HEK293 (cell line): Measurements from ENCODE around the gene PRM1.

Experiments
- CTCF ChIA-PET: fragments of 350-600 bp; formaldehyde crosslinking; extraction: SDS; loops from one replicate; lab custom pipeline; 2021; ENCODE audit warnings: antibody characterized with exemption; lab: Yijun Ruan, JAX
- POLR2A ChIA-PET: fragments of 300-600 bp; formaldehyde crosslinking; extraction: SDS; loops from one replicate; lab custom pipeline; 2020; ENCODE audit warnings: antibody characterized with exemption, inconsistent platforms; lab: Yijun Ruan, JAX
- H3K27ac ChIP-seq: fragments of 200-500 bp; sonication (Bioruptor generic); 2 replicates; pipeline ENCODE4 v1.5.1; 2014; ENCODE audit warnings: low read depth, low read length, control low read depth, inconsistent platforms; ENCODE audit errors: extremely low read depth
- H3K36me3 ChIP-seq, 2 experiments: fragments of 200-500 bp in 1 of 2; sonication (Bioruptor generic) in 1 of 2; 1 replicate in 1 of 2; 2 replicates in 1 of 2; pipeline ENCODE4 v1.5.1; 2014 to 2017; ENCODE audit warnings: inconsistent platforms in 2 of 2, low read length in 2 of 2; ENCODE audit not compliant: control insufficient read depth in 2 of 2, insufficient read depth in 1 of 2
- H3K4me1 ChIP-seq: fragments of 200-500 bp; sonication (Bioruptor generic); 2 replicates; pipeline ENCODE4 v1.5.1; 2014; ENCODE audit warnings: mild to moderate bottlenecking, low read length, inconsistent platforms; ENCODE audit not compliant: control insufficient read depth, insufficient read depth
- H3K4me3 ChIP-seq: 2 replicates; pipeline ENCODE4 v1.5.1; 2011; ENCODE audit warnings: low read depth, mild to moderate bottlenecking, control low read depth, low read length, moderate library complexity
- H3K9me3 ChIP-seq: fragments of 200-500 bp; sonication (Bioruptor generic); 2 replicates; pipeline ENCODE4 v1.5.1; 2014; ENCODE audit warnings: low read depth, low read length, inconsistent platforms; ENCODE audit not compliant: control insufficient read depth, insufficient read depth
- GLIS1 ChIP-seq: fragments of 450-650 bp; formaldehyde crosslinking; IDR thresholded peaks from 2 replicates; pipeline ENCODE4 v1.5.1; 2016; ENCODE audit warnings: missing biosample characterization, missing genetic modification characterization
- HOXA7 ChIP-seq: sonication (generic); formaldehyde crosslinking; IDR thresholded peaks from 2 replicates; pipeline ENCODE4 v1.8.1; 2022; ENCODE audit warnings: missing genetic modification reagents, borderline replicate concordance
- OSR2 ChIP-seq: fragments of 450-650 bp; formaldehyde crosslinking; IDR thresholded peaks from 2 replicates; pipeline ENCODE4 v1.5.1; 2016; ENCODE audit warnings: missing biosample characterization, missing genetic modification characterization
- SCRT1 ChIP-seq: fragments of 450-650 bp; formaldehyde crosslinking; IDR thresholded peaks from 2 replicates; pipeline ENCODE4 v1.5.1; 2016; ENCODE audit warnings: missing biosample characterization, missing genetic modification characterization, borderline replicate concordance
- ZBTB1 ChIP-seq: fragments of 450-650 bp; formaldehyde crosslinking; IDR thresholded peaks from 2 replicates; pipeline ENCODE4 v1.5.1; 2016; ENCODE audit warnings: missing biosample characterization, missing genetic modification characterization
- ZBTB7A ChIP-seq: fragments of 450-650 bp; formaldehyde crosslinking; IDR thresholded peaks from 2 replicates; pipeline ENCODE4 v1.5.1; 2016; ENCODE audit warnings: low read depth, missing biosample characterization, missing genetic modification characterization
- ZNF10 ChIP-seq: fragments of 450-650 bp; formaldehyde crosslinking; IDR thresholded peaks from 2 replicates; pipeline ENCODE4 v1.5.1; 2017; ENCODE audit warnings: missing biosample characterization, missing genetic modification characterization
- ZNF16 ChIP-seq: fragments of 450-650 bp; formaldehyde crosslinking; IDR thresholded peaks from 2 replicates; pipeline ENCODE4 v1.5.1; 2016; ENCODE audit warnings: low read depth, missing biosample characterization, missing genetic modification characterization
- ZNF48 ChIP-seq: fragments of 450-650 bp; formaldehyde crosslinking; IDR thresholded peaks from 2 replicates; pipeline ENCODE4 v1.5.1; 2016; ENCODE audit warnings: missing biosample characterization, missing genetic modification characterization
- ZNF571 ChIP-seq: fragments of 450-650 bp; formaldehyde crosslinking; IDR thresholded peaks from 2 replicates; pipeline ENCODE4 v1.5.0; 2017; ENCODE audit warnings: missing biosample characterization, missing genetic modification characterization
- ZNF623 ChIP-seq: fragments of 450-650 bp; formaldehyde crosslinking; IDR thresholded peaks from 2 replicates; pipeline ENCODE4 v1.5.1; 2016; ENCODE audit warnings: missing biosample characterization, missing genetic modification characterization
- TF ChIP-seq, protein P1 (sequence below): fragments of 450-650 bp; formaldehyde crosslinking; IDR thresholded peaks from 2 replicates; pipeline ENCODE4 v1.5.1; 2016; ENCODE audit warnings: missing biosample characterization, missing genetic modification characterization
- TF ChIP-seq, protein P2 (sequence below): fragments of 450-650 bp; formaldehyde crosslinking; conservative IDR thresholded peaks from 2 replicates; pipeline ENCODE4 v1.5.1; 2016; ENCODE audit warnings: low read depth, missing biosample characterization, missing genetic modification characterization
- TF ChIP-seq, protein P3 (sequence below): fragments of 450-650 bp; formaldehyde crosslinking; optimal IDR thresholded peaks from 2 replicates; pipeline ENCODE3; 2016; ENCODE audit warnings: missing biosample characterization, mild to moderate bottlenecking, missing genetic modification characterization

Gene PRM1

GRCh38 chr16:11280616-11281522 is at the start of gene PRM1:
Gene PRM1 (minus strand): TSS chr16:11281330. CDS start chr16:11281238, 92 bp downstream.
- CTCF ChIA-PET = interaction anchor here (0.5 kb wide), 1 partner anchor 126 kb away, joined by 5 read pairs; no protein-coding TSS in a partner anchor
- H3K4me1 ChIP-seq = no peaks in the 10 kb centered on the region
- H3K36me3 ChIP-seq = no peaks in the 10 kb centered on the region
- no peaks in the 10 kb centered on the region for H3K9me3 ChIP-seq
- H3K4me3 ChIP-seq = no peak within 1 kb of the TSS
- TF ChIP-seq GLIS1 (tag by site-specific recombination) (no peak), ZBTB7A (tag by site-specific recombination) (no peak), ZNF623 (tag by site-specific recombination) (no peak), ZNF48 (tag by site-specific recombination) (no peak), HOXA7 (CRISPR knock-in tag) (no peak), ZNF571 (no peak), ZNF10 (tag by site-specific recombination) (no peak), ZNF16 (tag by site-specific recombination) (no peak), ZBTB1 (no peak), OSR2 (tag by site-specific recombination) (no peak), SCRT1 (tag by site-specific recombination) (no peak)
- TF ChIP-seq, protein P1, sequence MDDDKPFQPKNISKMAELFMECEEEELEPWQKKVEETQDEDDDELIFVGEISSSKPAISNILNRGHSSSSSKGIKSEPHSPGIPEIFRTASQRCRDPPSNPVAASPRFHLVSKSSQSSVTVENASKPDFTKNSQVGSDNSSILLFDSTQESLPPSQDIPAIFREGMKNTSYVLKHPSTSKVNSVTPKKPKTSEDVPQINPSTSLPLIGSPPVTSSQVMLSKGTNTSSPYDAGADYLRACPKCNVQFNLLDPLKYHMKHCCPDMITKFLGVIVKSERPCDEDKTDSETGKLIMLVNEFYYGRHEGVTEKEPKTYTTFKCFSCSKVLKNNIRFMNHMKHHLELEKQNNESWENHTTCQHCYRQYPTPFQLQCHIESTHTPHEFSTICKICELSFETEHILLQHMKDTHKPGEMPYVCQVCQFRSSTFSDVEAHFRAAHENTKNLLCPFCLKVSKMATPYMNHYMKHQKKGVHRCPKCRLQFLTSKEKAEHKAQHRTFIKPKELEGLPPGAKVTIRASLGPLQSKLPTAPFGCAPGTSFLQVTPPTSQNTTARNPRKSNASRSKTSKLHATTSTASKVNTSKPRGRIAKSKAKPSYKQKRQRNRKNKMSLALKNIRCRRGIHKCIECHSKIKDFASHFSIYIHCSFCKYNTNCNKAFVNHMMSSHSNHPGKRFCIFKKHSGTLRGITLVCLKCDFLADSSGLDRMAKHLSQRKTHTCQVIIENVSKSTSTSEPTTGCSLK (tag by site-specific recombination) = no peak
- TF ChIP-seq, protein P2, sequence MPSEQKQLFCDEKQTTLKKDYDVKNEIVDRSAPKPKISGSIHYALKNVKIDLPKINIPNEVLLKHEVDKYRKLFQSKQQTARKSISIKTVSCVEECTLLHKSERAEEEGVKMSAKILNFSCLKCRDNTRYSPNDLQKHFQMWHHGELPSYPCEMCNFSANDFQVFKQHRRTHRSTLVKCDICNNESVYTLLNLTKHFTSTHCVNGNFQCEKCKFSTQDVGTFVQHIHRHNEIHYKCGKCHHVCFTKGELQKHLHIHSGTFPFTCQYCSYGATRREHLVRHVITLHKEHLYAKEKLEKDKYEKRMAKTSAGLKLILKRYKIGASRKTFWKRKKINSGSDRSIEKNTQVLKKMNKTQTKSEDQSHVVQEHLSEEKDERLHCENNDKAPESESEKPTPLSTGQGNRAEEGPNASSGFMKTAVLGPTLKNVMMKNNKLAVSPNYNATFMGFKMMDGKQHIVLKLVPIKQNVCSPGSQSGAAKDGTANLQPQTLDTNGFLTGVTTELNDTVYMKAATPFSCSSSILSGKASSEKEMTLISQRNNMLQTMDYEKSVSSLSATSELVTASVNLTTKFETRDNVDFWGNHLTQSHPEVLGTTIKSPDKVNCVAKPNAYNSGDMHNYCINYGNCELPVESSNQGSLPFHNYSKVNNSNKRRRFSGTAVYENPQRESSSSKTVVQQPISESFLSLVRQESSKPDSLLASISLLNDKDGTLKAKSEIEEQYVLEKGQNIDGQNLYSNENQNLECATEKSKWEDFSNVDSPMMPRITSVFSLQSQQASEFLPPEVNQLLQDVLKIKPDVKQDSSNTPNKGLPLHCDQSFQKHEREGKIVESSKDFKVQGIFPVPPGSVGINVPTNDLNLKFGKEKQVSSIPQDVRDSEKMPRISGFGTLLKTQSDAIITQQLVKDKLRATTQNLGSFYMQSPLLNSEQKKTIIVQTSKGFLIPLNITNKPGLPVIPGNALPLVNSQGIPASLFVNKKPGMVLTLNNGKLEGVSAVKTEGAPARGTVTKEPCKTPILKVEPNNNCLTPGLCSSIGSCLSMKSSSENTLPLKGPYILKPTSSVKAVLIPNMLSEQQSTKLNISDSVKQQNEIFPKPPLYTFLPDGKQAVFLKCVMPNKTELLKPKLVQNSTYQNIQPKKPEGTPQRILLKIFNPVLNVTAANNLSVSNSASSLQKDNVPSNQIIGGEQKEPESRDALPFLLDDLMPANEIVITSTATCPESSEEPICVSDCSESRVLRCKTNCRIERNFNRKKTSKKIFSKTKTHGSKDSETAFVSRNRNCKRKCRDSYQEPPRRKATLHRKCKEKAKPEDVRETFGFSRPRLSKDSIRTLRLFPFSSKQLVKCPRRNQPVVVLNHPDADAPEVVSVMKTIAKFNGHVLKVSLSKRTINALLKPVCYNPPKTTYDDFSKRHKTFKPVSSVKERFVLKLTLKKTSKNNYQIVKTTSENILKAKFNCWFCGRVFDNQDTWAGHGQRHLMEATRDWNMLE (tag by site-specific recombination) = no peak
- TF ChIP-seq, protein P3, sequence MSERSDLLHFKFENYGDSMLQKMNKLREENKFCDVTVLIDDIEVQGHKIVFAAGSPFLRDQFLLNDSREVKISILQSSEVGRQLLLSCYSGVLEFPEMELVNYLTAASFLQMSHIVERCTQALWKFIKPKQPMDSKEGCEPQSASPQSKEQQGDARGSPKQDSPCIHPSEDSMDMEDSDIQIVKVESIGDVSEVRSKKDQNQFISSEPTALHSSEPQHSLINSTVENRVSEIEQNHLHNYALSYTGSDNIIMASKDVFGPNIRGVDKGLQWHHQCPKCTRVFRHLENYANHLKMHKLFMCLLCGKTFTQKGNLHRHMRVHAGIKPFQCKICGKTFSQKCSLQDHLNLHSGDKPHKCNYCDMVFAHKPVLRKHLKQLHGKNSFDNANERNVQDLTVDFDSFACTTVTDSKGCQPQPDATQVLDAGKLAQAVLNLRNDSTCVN (tag by site-specific recombination) = no peak
- H3K27ac ChIP-seq = no peak within 1 kb of the TSS
- POLR2A ChIA-PET = interaction anchor here (1.1 kb wide), 1 partner anchor 25 kb away, joined by 7 read pairs; the partner anchor contains the start of gene SOCS1
